ENCODE results near the gene SS18L1.

- no peak for TF ChIP-seq CTCF (IDR thresholded peaks at IDR 0.05)
- TF ChIP-seq EP300 (IDR thresholded peaks at IDR 0.05) = no peak
These were observed 87.1 kb downstream of the SS18L1 start for GRCh38 chr20:62230696-62231095.
